Endodermal cell (in vitro differentiated cells): ENCODE measurements around the gene CYP2B6. TPM values are rescaled to one million over a fixed set of nuclear protein-coding genes. Genes with fewer than 3 reads are reported as not detected.

Experiments used
- DNase-seq: peaks from one replicate; pipeline ENCODE4 v3.0.0-alpha.2; 2017
- H3K27ac ChIP-seq: 2 replicates; pipeline ENCODE4 v1.5.1; 2013; ENCODE audit warnings: mild to moderate bottlenecking, low read depth, low read length, moderate library complexity
- H3K27me3 ChIP-seq: 2 replicates; pipeline ENCODE4 v1.6.1; 2013; ENCODE audit warnings: mild to moderate bottlenecking, low read length, moderate library complexity; ENCODE audit not compliant: insufficient read depth, control insufficient read depth, poor library complexity, severe bottlenecking
- H3K36me3 ChIP-seq: 2 replicates; pipeline ENCODE4 v1.7.0; 2013; ENCODE audit warnings: mild to moderate bottlenecking, low read length, moderate library complexity; ENCODE audit not compliant: control insufficient read depth, insufficient read depth
- H3K4me1 ChIP-seq: one replicate; pipeline ENCODE4 v1.7.0; 2013; ENCODE audit warnings: low read length; ENCODE audit not compliant: control insufficient read depth, insufficient read depth
- H3K4me3 ChIP-seq: 2 replicates; pipeline ENCODE4 v1.5.1; 2013; ENCODE audit warnings: mild to moderate bottlenecking, low read length, moderate library complexity
- H3K9ac ChIP-seq: 2 replicates; pipeline ENCODE4 v1.6.1; 2013; ENCODE audit warnings: mild to moderate bottlenecking, low read length, moderate library complexity; ENCODE audit not compliant: poor library complexity, severe bottlenecking; ENCODE audit errors: extremely low read depth
- H3K9me3 ChIP-seq: 2 replicates; pipeline ENCODE4 v1.6.1; 2013; ENCODE audit warnings: mild to moderate bottlenecking, low read length, moderate library complexity; ENCODE audit not compliant: control insufficient read depth
- H3K27ac Mint-ChIP-seq: 2 replicates; pipeline ENCODE4 v1.8.0; 2020; ENCODE audit warnings: mixed read lengths
- H3K27me3 Mint-ChIP-seq: 2 replicates; pipeline ENCODE4 v1.8.0; 2021; ENCODE audit warnings: mild to moderate bottlenecking, mixed read lengths; ENCODE audit not compliant: insufficient read depth
- H3K36me3 Mint-ChIP-seq: 2 replicates; pipeline ENCODE4 v1.8.0; 2020; ENCODE audit warnings: low read depth, mixed read lengths
- H3K4me1 Mint-ChIP-seq: 2 replicates; pipeline ENCODE4 v1.8.0; 2020; ENCODE audit warnings: mixed read lengths
- H3K4me3 Mint-ChIP-seq: 2 replicates; pipeline ENCODE4 v1.8.0; 2020; ENCODE audit warnings: mild to moderate bottlenecking, moderate library complexity, mixed read lengths
- H3K9me3 Mint-ChIP-seq: 2 replicates; pipeline ENCODE4 v1.8.0; 2020; ENCODE audit warnings: mild to moderate bottlenecking, mixed read lengths
- whole genome bisulfite sequencing, 2 experiments: methylation state at CpG; one replicate each; pipeline versions ENCODE4 v1.1.5 to v1.1.7; 2013; ENCODE audit warnings: missing lambda C conversion rate in 2 of 2, mixed read lengths in 1 of 2; ENCODE audit not compliant: insufficient coverage in 1 of 2, insufficient read length in 1 of 2; 5-methylcytosine and 5-hydroxymethylcytosine counted together
- total RNA-seq, 2 donors: library from RNA; stranded (reverse); fragmentation: NEBNext Ultra II Directional in 1 of 2; extraction: Animal tissue kit (Norgen Biotek cat#: 25700) in 1 of 2; gene quantifications; 2 replicates in 1 of 2; 3 replicates in 1 of 2; pipeline ENCODE4 v1.2.1, GENCODE V29; 2021
- TF ChIP-seq, protein P1 (sequence below): fragments of 200-600 bp; sonication (generic); conservative IDR thresholded peaks from 2 replicates; pipeline ENCODE4 v1.5.0; 2021; ENCODE audit warnings: antibody characterized with exemption, mild to moderate bottlenecking

CYP2B6 gene
- total RNA-seq, 2 donors from 2014 or later, result 0.75 TPM; not detected in 1

DNA sequence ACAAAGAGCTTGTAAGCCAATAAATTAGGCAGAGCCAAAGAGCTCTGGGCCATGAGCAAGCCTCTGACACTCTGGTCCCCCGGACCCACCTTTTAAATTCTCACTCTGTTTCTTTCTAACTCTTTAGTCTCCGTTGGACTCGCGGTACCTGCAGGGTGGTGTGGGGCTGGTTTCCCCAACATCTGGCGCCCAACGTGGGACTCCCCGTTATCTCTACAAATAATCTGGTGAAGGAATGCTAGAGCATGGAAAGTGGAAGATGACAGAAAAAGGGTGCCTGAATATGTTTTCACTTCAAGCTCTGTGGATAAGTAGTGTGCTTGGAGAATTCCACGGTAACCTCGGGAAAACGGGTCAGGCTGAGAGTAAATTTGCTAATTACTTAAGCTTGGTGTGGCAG, 36.5 kb upstream of the CYP2B6 start:
- 89 to 94% methylated on average over 9 to 10 of the region's 10 CpGs for WGBS, 2 experiments
- peaks cover 35% of the 10 kb centered on the region for H3K9me3 ChIP-seq
- H3K36me3 ChIP-seq, result no peaks in the 10 kb centered on the region
- Mint-ChIP-seq H3K4me3 (no peak overlapping the region), H3K27me3 (peaks cover 23% of the 10 kb centered on the region), H3K9me3 (peaks cover 65% of the 10 kb centered on the region), H3K27ac (no peak overlapping the region), H3K36me3 (peaks cover 4% of the 10 kb centered on the region), H3K4me1 (no peaks in the 10 kb centered on the region)
- no peaks in the 10 kb centered on the region for H3K4me1 ChIP-seq
- DNase-seq, result no peak
- no peak overlapping the region for H3K9ac ChIP-seq
- H3K27me3 ChIP-seq, result peaks cover 6% of the 10 kb centered on the region
- TF ChIP-seq, protein P1, sequence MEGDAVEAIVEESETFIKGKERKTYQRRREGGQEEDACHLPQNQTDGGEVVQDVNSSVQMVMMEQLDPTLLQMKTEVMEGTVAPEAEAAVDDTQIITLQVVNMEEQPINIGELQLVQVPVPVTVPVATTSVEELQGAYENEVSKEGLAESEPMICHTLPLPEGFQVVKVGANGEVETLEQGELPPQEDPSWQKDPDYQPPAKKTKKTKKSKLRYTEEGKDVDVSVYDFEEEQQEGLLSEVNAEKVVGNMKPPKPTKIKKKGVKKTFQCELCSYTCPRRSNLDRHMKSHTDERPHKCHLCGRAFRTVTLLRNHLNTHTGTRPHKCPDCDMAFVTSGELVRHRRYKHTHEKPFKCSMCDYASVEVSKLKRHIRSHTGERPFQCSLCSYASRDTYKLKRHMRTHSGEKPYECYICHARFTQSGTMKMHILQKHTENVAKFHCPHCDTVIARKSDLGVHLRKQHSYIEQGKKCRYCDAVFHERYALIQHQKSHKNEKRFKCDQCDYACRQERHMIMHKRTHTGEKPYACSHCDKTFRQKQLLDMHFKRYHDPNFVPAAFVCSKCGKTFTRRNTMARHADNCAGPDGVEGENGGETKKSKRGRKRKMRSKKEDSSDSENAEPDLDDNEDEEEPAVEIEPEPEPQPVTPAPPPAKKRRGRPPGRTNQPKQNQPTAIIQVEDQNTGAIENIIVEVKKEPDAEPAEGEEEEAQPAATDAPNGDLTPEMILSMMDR, result no peak
- peak overlapping the region; percentile 24 for H3K4me3 ChIP-seq
- H3K27ac ChIP-seq, result no peak overlapping the region

- Histone ChIP-seq H3K9me3 (peaks cover 19% of the 10 kb centered on the region), H3K27me3 (peaks cover 16% of the 10 kb centered on the region), H3K27ac (no peak overlapping the region), H3K4me1 (no peaks in the 10 kb centered on the region), H3K4me3 (no peak overlapping the region), H3K36me3 (no peaks in the 10 kb centered on the region), H3K9ac (no peak overlapping the region)
- Mint-ChIP-seq H3K27me3 (peaks cover 26% of the 10 kb centered on the region), H3K4me1 (no peaks in the 10 kb centered on the region), H3K36me3 (peaks cover 3% of the 10 kb centered on the region), H3K4me3 (no peak overlapping the region), H3K9me3 (peaks cover 31% of the 10 kb centered on the region), H3K27ac (no peak overlapping the region)
- WGBS, 2 experiments, result 88% methylated on average over 1 of the region's 1 CpG
- TF ChIP-seq, protein P1, result no peak
- no peak for DNase-seq
These were observed 31.7 kb upstream of the CYP2B6 start for GRCh38 chr19:40959338-40959737.

GRCh38 chr19:40960062-40960685, 30.9 kb upstream of the CYP2B6 start:
- Mint-ChIP-seq H3K9me3 (peaks cover 26% of the 10 kb centered on the region), H3K27me3 (peaks cover 24% of the 10 kb centered on the region), H3K36me3 (no peaks in the 10 kb centered on the region)

More at GRCh38 chr19:40960062-40960685, 30.9 kb upstream of the CYP2B6 start:
- H3K4me1 Mint-ChIP-seq, result no peaks in the 10 kb centered on the region
- Histone ChIP-seq H3K9ac (no peak overlapping the region), H3K9me3 (peaks cover 11% of the 10 kb centered on the region), H3K36me3 (no peaks in the 10 kb centered on the region), H3K27ac (no peak overlapping the region), H3K4me1 (no peaks in the 10 kb centered on the region), H3K27me3 (peaks cover 16% of the 10 kb centered on the region), H3K4me3 (no peak overlapping the region)
- no CpG with 5 or more reads among the region's 1 CpG for WGBS, 2 experiments
- no peak for DNase-seq
- no peak overlapping the region for H3K4me3 Mint-ChIP-seq
- TF ChIP-seq, protein P1, result no peak
- H3K27ac Mint-ChIP-seq, result no peak overlapping the region
